MV-4-11 (cell line): ENCODE data around the gene SHISA6.

Source experiments
- DNase-seq: peaks from one replicate; lab custom pipeline; 2025; lab: John Stamatoyannopoulos, UW

The SHISA6 gene

GRCh38 chr17:11353601-11354000 lies 112.6 kb downstream of the SHISA6 start:
- no peak for DNase-seq

DNA sequence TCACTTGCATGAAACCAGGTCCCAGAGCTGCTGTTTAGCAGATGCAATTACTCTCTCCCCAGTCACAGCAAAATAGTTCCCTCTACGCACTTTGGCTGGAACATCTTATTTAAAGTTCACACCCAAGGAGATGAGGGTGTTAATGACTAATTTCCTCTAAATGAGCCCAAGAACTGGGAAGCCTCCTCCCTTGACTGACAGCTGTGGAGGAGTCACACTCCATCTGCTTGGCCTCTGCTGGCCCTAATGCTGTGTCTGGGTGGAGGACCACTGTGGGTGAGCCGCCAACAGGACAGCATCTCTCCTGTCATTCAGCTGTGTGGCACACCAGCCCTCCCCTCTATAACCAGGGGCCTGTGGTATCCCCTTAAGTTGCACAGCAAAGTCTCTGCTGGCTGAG lies 115.4 kb downstream of the SHISA6 start:
- DNase-seq = no peak

GRCh38 chr17:11363565-11364117 lies 122.6 kb downstream of the SHISA6 start:
- no peak for DNase-seq

DNA sequence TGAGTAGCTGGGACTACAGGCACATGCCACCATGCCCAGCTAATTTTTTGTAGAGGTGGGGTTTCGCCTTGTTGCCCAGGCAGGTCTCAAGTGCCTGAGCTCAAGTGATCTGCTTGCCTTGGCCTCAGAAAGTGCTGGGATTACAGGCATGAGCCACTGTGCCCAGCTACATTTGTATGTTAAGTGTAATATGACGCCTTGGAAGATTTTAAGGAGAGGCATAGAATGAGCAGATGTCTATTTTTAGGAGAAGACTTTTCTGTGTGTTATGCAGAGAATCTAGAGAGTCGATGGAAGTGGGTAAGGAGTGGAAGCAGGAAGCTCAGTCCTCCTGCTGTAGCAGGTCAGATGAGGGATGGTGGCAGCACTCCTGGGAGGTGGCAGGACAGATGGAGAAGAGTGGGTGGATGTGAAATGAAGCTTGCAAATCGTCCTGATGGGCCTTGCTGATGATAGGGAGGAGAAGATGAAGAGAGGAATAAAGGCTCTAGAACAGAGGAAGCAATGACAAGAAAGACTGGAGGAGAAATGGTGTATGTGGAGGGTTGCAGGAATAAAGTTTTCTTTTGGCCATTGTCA lies 125.3 kb downstream of the SHISA6 start:
- no peak for DNase-seq

DNA sequence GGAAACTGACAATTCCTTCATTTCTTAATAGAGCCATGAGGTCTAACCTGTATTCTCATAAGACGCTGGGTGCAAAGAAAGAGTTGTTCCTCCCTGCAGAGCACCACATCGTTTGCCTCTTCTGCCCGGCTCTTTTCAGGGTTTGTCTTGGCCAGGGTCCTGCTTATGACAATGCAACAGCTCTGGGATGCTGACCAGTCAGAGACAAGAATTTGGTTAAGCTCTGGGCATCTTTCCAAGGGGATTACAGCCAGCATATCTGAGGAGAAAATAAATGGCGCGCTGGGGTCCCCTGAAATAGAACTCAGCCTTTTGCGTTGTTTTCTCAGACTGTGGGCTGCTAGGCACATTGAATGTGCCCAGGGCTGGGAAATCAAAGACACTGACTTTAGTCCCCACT lies 128.6 kb downstream of the SHISA6 start:
- no peak for DNase-seq

DNA sequence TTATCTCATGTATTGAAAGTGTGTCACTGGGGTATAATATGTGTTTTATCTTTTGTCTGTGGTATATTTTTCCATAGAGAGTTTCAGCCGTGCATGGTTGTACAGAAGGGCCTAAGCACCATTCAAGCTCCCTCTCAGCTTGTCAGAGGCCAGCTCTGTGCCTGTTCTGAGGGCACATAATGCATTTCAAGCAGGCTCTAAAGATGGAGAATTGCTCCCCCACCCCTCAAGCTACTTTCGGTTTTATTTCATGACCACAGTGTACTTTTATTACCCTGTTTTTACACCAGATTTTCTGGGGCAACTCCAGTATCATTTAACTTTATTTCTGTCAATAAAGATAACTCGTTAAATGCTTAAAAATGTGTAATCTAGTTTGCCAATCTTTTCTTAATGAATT lies 131.7 kb downstream of the SHISA6 start:
- DNase-seq = no peak

GRCh38 chr17:11378506-11378905 lies 137.5 kb downstream of the SHISA6 start:
- DNase-seq = no peak

GRCh38 chr17:11380761-11381160 lies 139.7 kb downstream of the SHISA6 start:
- DNase-seq = no peak

DNA sequence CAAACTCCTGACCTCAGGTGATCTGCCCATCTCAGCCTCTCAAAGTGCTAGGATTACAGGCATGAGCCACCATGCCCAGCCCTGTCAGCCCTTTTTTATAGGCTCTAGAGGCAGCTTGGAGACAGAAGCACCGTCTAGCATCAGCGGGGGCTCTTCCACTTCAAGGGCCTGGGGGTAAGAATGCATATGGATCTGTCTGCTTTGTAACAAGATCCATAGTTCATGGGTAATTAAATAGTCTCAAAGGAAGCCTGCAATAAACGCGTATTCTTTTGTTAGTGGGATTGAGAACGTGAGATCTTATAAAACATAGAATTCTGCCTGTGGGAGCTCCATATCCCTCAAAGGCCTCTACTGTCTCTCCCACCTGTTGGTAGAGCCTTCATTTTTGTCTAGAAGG lies 142.1 kb downstream of the SHISA6 start:
- DNase-seq = no peak

DNA sequence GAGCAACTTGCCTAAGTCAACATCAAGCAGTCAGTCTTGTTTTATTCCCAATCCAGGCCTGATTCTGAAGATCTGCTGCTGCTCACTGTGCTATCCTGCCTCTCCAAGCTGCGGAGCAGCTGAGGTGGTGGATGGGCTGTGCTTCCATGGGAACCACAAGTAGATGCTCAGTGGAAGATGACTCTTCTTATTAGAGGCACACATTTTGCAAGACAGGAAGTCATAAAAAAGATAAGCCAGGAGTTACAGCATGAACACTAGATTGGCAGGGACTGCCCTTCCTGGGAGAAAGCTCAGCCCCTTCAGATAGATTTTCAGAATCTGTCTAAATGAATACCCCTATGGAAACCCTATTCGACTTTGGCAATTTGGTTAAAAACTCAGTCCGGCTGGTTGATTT lies 143.1 kb downstream of the SHISA6 start:
- no peak for DNase-seq

DNA sequence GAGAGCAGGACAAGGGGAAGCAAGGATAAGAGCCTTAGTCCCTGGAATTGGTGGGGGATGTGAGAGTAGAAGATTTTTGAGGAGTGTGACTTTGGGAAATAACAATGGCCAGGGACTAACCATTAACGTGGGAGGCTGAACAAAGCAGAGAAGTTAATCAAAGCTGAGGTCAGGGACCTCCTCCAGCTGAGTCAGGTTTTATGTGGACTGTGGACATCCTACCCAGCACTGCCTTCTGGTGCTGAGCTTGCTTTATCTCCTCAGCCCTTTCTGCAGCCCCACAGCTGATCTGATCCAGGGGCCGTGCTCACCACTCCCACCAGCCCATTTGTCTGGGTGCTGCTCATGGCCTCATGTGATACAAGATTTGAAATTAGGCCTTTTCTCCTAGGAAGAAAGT lies 146.6 kb downstream of the SHISA6 start:
- no peak for DNase-seq

- DNase-seq = no peak
These were observed 147.0 kb downstream of the SHISA6 start for GRCh38 chr17:11388054-11388453.

GRCh38 chr17:11389583-11389982 lies 148.6 kb downstream of the SHISA6 start:
- no peak for DNase-seq

GRCh38 chr17:11391134-11391533 lies 150.1 kb downstream of the SHISA6 start:
- DNase-seq = no peak

- DNase-seq = no peak
These were observed 163.6 kb downstream of the SHISA6 start for GRCh38 chr17:11404431-11405276.

- DNase-seq = no peak
These were observed 165.7 kb downstream of the SHISA6 start for GRCh38 chr17:11406716-11407115.

GRCh38 chr17:11412654-11413053 lies 171.6 kb downstream of the SHISA6 start:
- no peak for DNase-seq

GRCh38 chr17:11418342-11418741 lies 177.3 kb downstream of the SHISA6 start:
- no peak for DNase-seq

DNA sequence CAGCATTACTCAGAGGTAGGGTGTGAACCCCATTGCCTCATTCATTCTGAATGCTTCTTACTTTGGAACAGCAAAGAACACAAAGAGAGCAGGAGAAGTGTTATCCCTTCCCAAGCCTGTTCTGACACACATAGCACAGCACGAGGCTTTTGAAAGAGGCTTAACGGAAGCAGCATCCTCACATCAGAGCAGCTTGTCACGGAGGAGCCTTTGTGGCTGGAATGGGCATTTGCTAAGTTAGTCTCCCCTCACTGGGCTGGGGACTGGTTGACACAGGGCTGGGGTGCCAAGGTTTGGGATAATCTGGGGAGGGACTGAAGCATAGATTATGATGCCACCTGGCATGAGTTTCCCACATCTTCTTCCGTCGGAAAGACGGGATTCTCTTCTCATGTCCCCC lies 189.7 kb downstream of the SHISA6 start:
- no peak for DNase-seq

- DNase-seq = no peak
These were observed 197.7 kb downstream of the SHISA6 start for GRCh38 chr17:11438673-11439072.

- no peak for DNase-seq
These were observed 200.0 kb downstream of the SHISA6 start for GRCh38 chr17:11441004-11441403.

DNA sequence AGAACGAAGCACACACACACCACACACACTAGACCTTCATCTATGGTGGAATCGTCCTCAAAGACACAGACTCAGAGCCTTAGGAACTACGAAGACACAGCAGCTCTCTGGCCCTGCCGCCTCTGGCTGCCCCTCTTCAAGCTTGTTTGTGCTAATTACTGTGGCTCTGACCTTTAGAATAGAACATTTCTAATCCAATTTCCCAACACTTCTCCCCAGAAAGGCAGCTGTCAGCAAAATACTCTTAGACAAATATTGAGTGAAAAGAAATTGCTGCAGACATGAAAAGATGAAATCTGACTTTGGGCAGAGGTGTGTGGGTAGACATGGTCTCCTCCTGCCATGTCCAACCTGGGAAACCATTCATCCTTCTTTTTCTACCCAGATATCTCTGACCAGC lies 205.3 kb downstream of the SHISA6 start:
- no peak for DNase-seq

- no peak for DNase-seq
These were observed 213.1 kb downstream of the SHISA6 start for GRCh38 chr17:11454096-11454495.

GRCh38 chr17:11458279-11458678 lies 217.3 kb downstream of the SHISA6 start:
- no peak for DNase-seq
